Naive B cell (primary cell): Measurements from ENCODE around the gene PIGX. TPM values are rescaled to one million over a fixed set of nuclear protein-coding genes. Genes with fewer than 3 reads are reported as not detected.

Source experiments
- ATAC-seq, 2 donors: fragments of 150-1000 bp; cut with Tn5 transposase; 2 replicates each; pipeline ENCODE4 v1.10.0; 2021; ENCODE audit warnings: low read depth in 2 of 2, mild to moderate bottlenecking in 2 of 2, moderate library complexity in 2 of 2
- DNase-seq: peaks from one replicate; pipeline ENCODE4 v3.0.0; 2022
- H3K27ac Mint-ChIP-seq, 6 donors: one replicate each; pipeline ENCODE4 v1.8.0; 2020 to 2022; ENCODE audit warnings: mild to moderate bottlenecking in 6 of 6, mixed read lengths in 6 of 6, moderate library complexity in 5 of 6, inconsistent platforms in 2 of 6
- H3K27me3 Mint-ChIP-seq, 3 donors: one replicate each; pipeline ENCODE4 v1.8.0; 2021 to 2022; ENCODE audit warnings: mixed read lengths in 3 of 3, mild to moderate bottlenecking in 1 of 3
- H3K36me3 Mint-ChIP-seq, 2 donors: one replicate each; pipeline ENCODE4 v1.8.0; 2020 to 2022; ENCODE audit warnings: mixed read lengths in 2 of 2, inconsistent platforms in 1 of 2, mild to moderate bottlenecking in 1 of 2
- H3K4me1 Mint-ChIP-seq, 3 donors: one replicate each; pipeline ENCODE4 v1.8.0; 2020 to 2022; ENCODE audit warnings: mixed read lengths in 3 of 3, inconsistent platforms in 1 of 3, mild to moderate bottlenecking in 1 of 3, moderate library complexity in 1 of 3
- H3K4me3 Mint-ChIP-seq, 8 donors: one replicate each; pipeline ENCODE4 v1.8.0; 2020 to 2022; ENCODE audit warnings: mild to moderate bottlenecking in 8 of 8, mixed read lengths in 8 of 8, moderate library complexity in 8 of 8, inconsistent platforms in 2 of 8
- H3K9me3 Mint-ChIP-seq, 7 donors: one replicate each; pipeline ENCODE4 v1.8.0; 2020 to 2022; ENCODE audit warnings: mixed read lengths in 7 of 7, mild to moderate bottlenecking in 5 of 7, inconsistent platforms in 2 of 7, moderate library complexity in 1 of 7
- polyA plus RNA-seq, 6 donors: library from polyadenylated mRNA; unstranded; fragments of 300-500 nt; fragmentation: Illumina TruSeq; gene quantifications; one replicate each; pipeline ENCODE4 v1.2.3, GENCODE V29; 2021; ENCODE audit warnings: low read depth in 6 of 6

PIGX gene
- polyA plus RNA-seq, 6 donors from 2014 or later: 17.6 to 30.6 (median 27.5) TPM

GRCh38 chr3:196775938-196776337 is 63.8 kb downstream of the PIGX start:
- Mint-ChIP-seq H3K9me3 (peaks cover 0 to 3% (median 0%) of the 10 kb centered on the region in 7 donors), H3K27me3 (no peaks in the 10 kb centered on the region), H3K4me1 (peaks cover 49 to 71% (median 69%) of the 10 kb centered on the region in 3 donors), H3K27ac (peak overlapping the region in 3 of 6 donors; percentile 9 to 79 (median 47)), H3K4me3 (peak overlapping the region in 1 of 8 donors; percentile 0), H3K36me3 (peaks cover 0 to 7% of the 10 kb centered on the region in 2 donors)
- ATAC-seq: peak; percentile 69 to 70
- no peak for DNase-seq

GRCh38 chr3:196777836-196778235 is 65.7 kb downstream of the PIGX start:
- Mint-ChIP-seq H3K9me3 (peaks cover 0 to 3% (median 0%) of the 10 kb centered on the region in 7 donors), H3K27ac (peak overlapping the region in 2 of 6 donors; percentile 30 to 48), H3K27me3 (no peaks in the 10 kb centered on the region), H3K4me1 (peaks cover 30 to 57% (median 50%) of the 10 kb centered on the region in 3 donors), H3K36me3 (peaks cover 0 to 7% of the 10 kb centered on the region in 2 donors), H3K4me3 (no peak overlapping the region)
- no peak for ATAC-seq
- DNase-seq: no peak

GRCh38 chr3:196778755-196779154 is 66.6 kb downstream of the PIGX start:
- H3K4me3 Mint-ChIP-seq: no peak overlapping the region
- H3K4me1 Mint-ChIP-seq: peaks cover 27 to 51% (median 44%) of the 10 kb centered on the region in 3 donors
- H3K9me3 Mint-ChIP-seq: peaks cover 0 to 3% (median 0%) of the 10 kb centered on the region in 7 donors
- peak overlapping the region in 2 of 6 donors; percentile 48 to 88 for H3K27ac Mint-ChIP-seq
- no peaks in the 10 kb centered on the region for H3K27me3 Mint-ChIP-seq
- ATAC-seq (no peak), DNase-seq (no peak)
- peaks cover 0 to 7% of the 10 kb centered on the region in 2 donors for H3K36me3 Mint-ChIP-seq

GRCh38 chr3:196782511-196782910 is 70.3 kb downstream of the PIGX start:
- Mint-ChIP-seq H3K9me3 (peaks cover 0 to 3% (median 0%) of the 10 kb centered on the region in 7 donors), H3K4me3 (no peak overlapping the region), H3K4me1 (peaks cover 18 to 33% (median 31%) of the 10 kb centered on the region in 3 donors), H3K36me3 (peaks cover 0 to 18% of the 10 kb centered on the region in 2 donors), H3K27ac (no peak overlapping the region), H3K27me3 (no peaks in the 10 kb centered on the region)
- DNase-seq (no peak), ATAC-seq (no peak)

Other genes starting within 250 kb of the PIGX start
- gene RNF168, start 208.6 kb upstream of the PIGX start, polyA plus RNA-seq: 10 to 100 TPM in 1 of 6 donors, 1 to 10 TPM in 5; 4.4 to 12.8 (median 7.8) TPM
- not detected for gene SMCO1, start 197.0 kb upstream of the PIGX start, polyA plus RNA-seq
- gene WDR53, start 143.8 kb upstream of the PIGX start, polyA plus RNA-seq: 10 to 100 TPM; 11.9 to 22.7 (median 16.0) TPM
- 1 to 10 TPM; 2.5 to 4.1 (median 2.8) TPM for gene FBXO45, start 143.7 kb upstream of the PIGX start, polyA plus RNA-seq
- 10 to 100 TPM in 2 of 6 donors, 1 to 10 TPM in 4; 1.2 to 11.8 (median 4.9) TPM for gene NRROS, start 72.7 kb upstream of the PIGX start, polyA plus RNA-seq
- 1 to 10 TPM in 5 of 6 donors, not detected in 1; 1.5 to 5.4 (median 3.0) TPM for gene CEP19, start 127 bp upstream of the PIGX start, polyA plus RNA-seq
- 10 to 100 TPM; 37.4 to 47.7 (median 41.8) TPM for gene PAK2, start 27.5 kb downstream of the PIGX start, polyA plus RNA-seq
- 10 to 100 TPM in 4 of 6 donors, 1 to 10 TPM in 2; 4.3 to 15.4 (median 13.4) TPM for gene SENP5, start 155.5 kb downstream of the PIGX start, polyA plus RNA-seq
- 10 to 100 TPM; 35.9 to 75.6 (median 62.9) TPM for gene NCBP2, start 230.2 kb downstream of the PIGX start, polyA plus RNA-seq